ENCODE results near the gene CCDC57.

Gene CCDC57

GRCh38 chr17:82234211-82235055, 21.8 kb upstream of the CCDC57 start:
- no peak for FAIRE-seq

GRCh38 chr17:82232876-82233785, 20.5 kb upstream of the CCDC57 start:
- FAIRE-seq: no peak

- no peak for FAIRE-seq
These were observed 19.7 kb upstream of the CCDC57 start for GRCh38 chr17:82232322-82232820.

- no peak for FAIRE-seq
These were observed 19.1 kb upstream of the CCDC57 start for GRCh38 chr17:82231562-82232321.

- no peak for FAIRE-seq
These were observed 18.6 kb upstream of the CCDC57 start for GRCh38 chr17:82231312-82231561.

- FAIRE-seq: no peak
These were observed 18.1 kb upstream of the CCDC57 start for GRCh38 chr17:82230609-82231311.

GRCh38 chr17:82229698-82230608, 17.3 kb upstream of the CCDC57 start:
- no peak for FAIRE-seq

GRCh38 chr17:82228842-82229697, 16.4 kb upstream of the CCDC57 start, which contains the start of gene SLC16A3:
Gene SLC16A3, plus strand, starts transcription at chr17:82229042. Its CDS starts 6,967 bp downstream, at chr17:82236009.
- FAIRE-seq: no peak

- no peak for FAIRE-seq
These were observed 15.7 kb upstream of the CCDC57 start for GRCh38 chr17:82228278-82228841.

- FAIRE-seq: no peak
These were observed 15.1 kb upstream of the CCDC57 start for GRCh38 chr17:82227629-82228277.

GRCh38 chr17:82226809-82227628, 14.4 kb upstream of the CCDC57 start:
- no peak for FAIRE-seq

- no peak for FAIRE-seq
These were observed 13.6 kb upstream of the CCDC57 start for GRCh38 chr17:82226146-82226808.

GRCh38 chr17:82225368-82226029, 12.9 kb upstream of the CCDC57 start:
- FAIRE-seq: no peak

- no peak for FAIRE-seq
These were observed 12.0 kb upstream of the CCDC57 start for GRCh38 chr17:82224666-82225065.

GRCh38 chr17:82223517-82223916, 10.9 kb upstream of the CCDC57 start:
- no peak for FAIRE-seq

- FAIRE-seq: no peak
These were observed 10.2 kb upstream of the CCDC57 start for GRCh38 chr17:82222816-82223215.

GRCh38 chr17:82221341-82221902, 8.8 kb upstream of the CCDC57 start:
- no peak for FAIRE-seq

Measured in endometrium (tissue), 2 donors.